Progenitor cell of endocrine pancreas (in vitro differentiated cells): Measurements from ENCODE around the gene CEP72. TPM values are rescaled to one million over a fixed set of nuclear protein-coding genes. Genes with fewer than 3 reads are reported as not detected.

ENCODE experiments used
- DNase-seq: peaks from one replicate; pipeline ENCODE4 v3.0.0; 2021; ENCODE audit warnings: low spot score; ENCODE audit not compliant: unreplicated experiment
- H3K27ac Mint-ChIP-seq: 2 replicates; pipeline ENCODE4 v1.8.0; 2021; ENCODE audit warnings: mild to moderate bottlenecking, moderate library complexity, mixed read lengths
- H3K27me3 Mint-ChIP-seq: 2 replicates; pipeline ENCODE4 v1.8.0; 2021; ENCODE audit warnings: mixed read lengths
- H3K36me3 Mint-ChIP-seq: 2 replicates; pipeline ENCODE4 v1.8.0; 2022; ENCODE audit warnings: mixed read lengths; ENCODE audit not compliant: insufficient read depth
- H3K4me1 Mint-ChIP-seq: 2 replicates; pipeline ENCODE4 v1.8.0; 2021; ENCODE audit warnings: low read depth, mixed read lengths
- H3K4me3 Mint-ChIP-seq: 2 replicates; pipeline ENCODE4 v1.8.0; 2021; ENCODE audit warnings: low read depth, mild to moderate bottlenecking, moderate library complexity, mixed read lengths
- H3K9me3 Mint-ChIP-seq: 2 replicates; pipeline ENCODE4 v1.8.0; 2021; ENCODE audit warnings: low read depth, mixed read lengths
- CTCF ChIP-seq: fragments of 200-600 bp; sonication (generic); IDR thresholded peaks from one replicate; pipeline ENCODE4 v1.5.0; 2021; ENCODE audit warnings: antibody characterized with exemption, mild to moderate bottlenecking; ENCODE audit not compliant: unreplicated experiment
- total RNA-seq: library from RNA; stranded (reverse); gene quantifications from 2 replicates; pipeline ENCODE4 v1.2.1, GENCODE V29; 2021

Gene CEP72
- total RNA-seq, 1 donor from 2014 or later, result 24.8 TPM

GRCh38 chr5:643811-644271 lies 31.7 kb downstream of the CEP72 start:
- DNase-seq, result no peak
- Mint-ChIP-seq H3K4me3 (no peak overlapping the region), H3K4me1 (no peaks in the 10 kb centered on the region), H3K36me3 (peaks cover 7% of the 10 kb centered on the region), H3K27ac (no peak overlapping the region), H3K9me3 (no peaks in the 10 kb centered on the region), H3K27me3 (no peaks in the 10 kb centered on the region)
- TF ChIP-seq CTCF, result no peak

- Mint-ChIP-seq H3K36me3 (peaks cover 7% of the 10 kb centered on the region), H3K4me3 (no peak overlapping the region), H3K4me1 (no peaks in the 10 kb centered on the region), H3K9me3 (no peaks in the 10 kb centered on the region), H3K27me3 (no peaks in the 10 kb centered on the region), H3K27ac (no peak overlapping the region)
- DNase-seq, result no peak
- TF ChIP-seq CTCF, result no peak
Measured at GRCh38 chr5:644509-644908, 32.4 kb downstream of the CEP72 start.

- no peak for DNase-seq
- no peak overlapping the region for H3K27ac Mint-ChIP-seq
- no peak overlapping the region for H3K4me3 Mint-ChIP-seq
- H3K27me3 Mint-ChIP-seq, result no peaks in the 10 kb centered on the region
- no peaks in the 10 kb centered on the region for H3K9me3 Mint-ChIP-seq
- H3K36me3 Mint-ChIP-seq, result peaks cover 7% of the 10 kb centered on the region
- H3K4me1 Mint-ChIP-seq, result no peaks in the 10 kb centered on the region
- TF ChIP-seq CTCF, result no peak
Measured at GRCh38 chr5:644971-645370, 32.8 kb downstream of the CEP72 start.

GRCh38 chr5:645421-645820 lies 33.3 kb downstream of the CEP72 start:
- Mint-ChIP-seq H3K9me3 (no peaks in the 10 kb centered on the region), H3K4me3 (no peak overlapping the region)

GRCh38 chr5:646396-647201 lies 34.5 kb downstream of the CEP72 start:
- peaks cover 7% of the 10 kb centered on the region for H3K36me3 Mint-ChIP-seq
- no peak overlapping the region for H3K27ac Mint-ChIP-seq
- H3K4me3 Mint-ChIP-seq, result no peak overlapping the region
- no peak for DNase-seq
- no peaks in the 10 kb centered on the region for H3K4me1 Mint-ChIP-seq
- no peak for TF ChIP-seq CTCF
- no peaks in the 10 kb centered on the region for H3K27me3 Mint-ChIP-seq
- no peaks in the 10 kb centered on the region for H3K9me3 Mint-ChIP-seq

More at GRCh38 chr5:645421-645820, 33.3 kb downstream of the CEP72 start:
- DNase-seq, result no peak
- peaks cover 7% of the 10 kb centered on the region for H3K36me3 Mint-ChIP-seq
- no peak overlapping the region for H3K27ac Mint-ChIP-seq
- no peaks in the 10 kb centered on the region for H3K4me1 Mint-ChIP-seq
- TF ChIP-seq CTCF, result no peak
- H3K27me3 Mint-ChIP-seq, result no peaks in the 10 kb centered on the region
